Measurements from ENCODE around the gene COA7.
"Not testable (repeated sequence)": the region's sequence is repeated elsewhere in the genome, so short reads cannot be mapped to it uniquely, and the experiment has no call there.

Gene COA7

GRCh38 chr1:52706941-52707926 is 9.1 kb upstream of the COA7 start:
- in situ Hi-C loops (cut with HindIII; ENCODE audit: low sequenced_read_pairs), result no loop called here

DNA sequence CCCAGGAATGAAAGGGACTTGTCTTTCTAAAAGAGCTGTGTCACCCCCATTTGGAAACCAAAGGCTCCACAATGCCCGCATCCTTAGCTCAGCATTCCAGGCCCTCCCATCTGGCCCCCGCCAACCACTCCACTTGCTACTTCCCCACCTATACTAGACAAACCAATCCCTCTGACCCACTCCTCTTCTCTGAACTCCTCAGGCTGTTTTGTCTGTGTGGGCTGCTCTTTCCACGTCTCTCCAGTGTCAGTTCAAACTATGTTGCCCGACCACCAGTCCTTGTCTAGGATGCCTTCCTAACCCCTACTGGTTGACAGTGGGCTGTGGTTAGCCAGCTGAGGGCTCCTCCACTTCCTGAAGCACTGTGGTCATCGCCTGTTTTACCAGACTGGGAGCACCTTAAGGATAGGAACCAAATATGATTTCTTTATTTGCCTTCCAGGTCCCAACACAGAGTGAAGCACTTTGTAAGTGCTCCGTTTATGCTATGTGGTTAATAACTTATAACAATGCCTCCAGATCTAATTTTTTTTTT is 8.1 kb upstream of the COA7 start:
- in situ Hi-C loops (cut with HindIII; ENCODE audit: low sequenced_read_pairs), result no loop called here

GRCh38 chr1:52702886-52703787 is 5.0 kb upstream of the COA7 start:
- in situ Hi-C loops (cut with HindIII; ENCODE audit: low sequenced_read_pairs), result no loop called here

DNA sequence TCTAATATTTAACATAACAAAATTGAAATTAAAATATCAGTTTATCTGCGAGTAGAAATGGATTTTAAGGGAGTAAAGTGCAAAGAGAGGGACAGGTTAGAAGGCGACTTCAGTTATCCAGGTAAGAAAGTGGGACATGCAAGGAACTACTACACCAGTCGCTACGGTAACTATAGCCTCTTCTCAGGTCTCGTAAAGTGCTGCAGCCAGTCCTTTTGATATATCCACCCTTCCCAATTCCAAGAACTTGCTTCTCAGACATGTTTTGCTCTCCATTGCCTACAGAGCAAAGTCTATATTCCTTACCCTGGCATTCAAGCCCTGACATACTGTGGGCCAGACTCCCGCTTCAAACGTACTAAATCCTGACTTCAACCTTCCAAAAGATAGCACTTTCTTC is 2.5 kb downstream of the COA7 start:
- in situ Hi-C loops (cut with HindIII; ENCODE audit: low sequenced_read_pairs), result no loop called here

GRCh38 chr1:52693843-52694242 is 4.3 kb downstream of the COA7 start:
- in situ Hi-C loops (cut with HindIII; ENCODE audit: low sequenced_read_pairs), result no loop called here

GRCh38 chr1:52693351-52693750 is 4.8 kb downstream of the COA7 start:
- in situ Hi-C loops (cut with HindIII; ENCODE audit: low sequenced_read_pairs), result not testable (repeated sequence)

- in situ Hi-C loops (cut with HindIII; ENCODE audit: low sequenced_read_pairs), result no loop called here
Measured at GRCh38 chr1:52692697-52693096, 5.5 kb downstream of the COA7 start.

DNA sequence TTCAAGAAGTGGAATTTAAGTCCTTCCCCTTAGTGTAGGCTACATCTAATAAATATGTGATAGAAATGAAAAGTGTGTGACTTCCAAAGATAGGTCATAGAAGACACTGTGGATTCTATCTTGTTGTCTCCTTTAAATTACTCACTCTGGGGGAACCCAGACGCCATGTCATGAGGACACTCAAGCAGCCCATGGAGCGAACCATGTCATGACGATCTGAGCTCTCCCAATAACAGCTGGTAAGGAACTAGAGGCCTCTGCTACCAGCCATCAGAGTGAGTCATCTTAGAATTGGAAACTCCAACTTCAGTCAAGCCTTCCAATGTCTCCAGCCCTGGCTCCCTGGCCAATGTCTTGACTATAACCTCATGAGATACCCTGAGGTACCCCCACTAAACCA is 6.3 kb downstream of the COA7 start:
- in situ Hi-C loops (cut with HindIII; ENCODE audit: low sequenced_read_pairs), result no loop called here

DNA sequence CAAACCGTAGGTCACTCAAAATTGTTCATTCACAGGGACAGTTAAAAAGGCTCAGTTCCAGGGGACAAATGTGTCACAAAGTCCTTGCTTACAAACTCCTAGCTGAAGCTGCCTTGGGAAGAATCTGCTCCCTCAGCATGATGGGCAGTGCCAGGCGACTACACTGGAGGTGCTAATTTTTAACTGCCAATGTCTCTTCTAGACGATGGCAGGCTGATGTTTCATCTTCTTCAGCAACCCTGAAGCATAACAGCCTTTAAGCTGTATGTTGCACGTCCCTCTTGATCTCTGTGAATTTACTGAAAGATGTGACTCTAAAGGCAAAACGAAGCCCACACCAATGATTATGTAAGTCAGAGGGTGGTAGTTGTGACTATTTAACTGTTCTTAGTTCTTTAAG is 11.3 kb downstream of the COA7 start:
- in situ Hi-C loops (cut with HindIII; ENCODE audit: low sequenced_read_pairs), result no loop called here

DNA sequence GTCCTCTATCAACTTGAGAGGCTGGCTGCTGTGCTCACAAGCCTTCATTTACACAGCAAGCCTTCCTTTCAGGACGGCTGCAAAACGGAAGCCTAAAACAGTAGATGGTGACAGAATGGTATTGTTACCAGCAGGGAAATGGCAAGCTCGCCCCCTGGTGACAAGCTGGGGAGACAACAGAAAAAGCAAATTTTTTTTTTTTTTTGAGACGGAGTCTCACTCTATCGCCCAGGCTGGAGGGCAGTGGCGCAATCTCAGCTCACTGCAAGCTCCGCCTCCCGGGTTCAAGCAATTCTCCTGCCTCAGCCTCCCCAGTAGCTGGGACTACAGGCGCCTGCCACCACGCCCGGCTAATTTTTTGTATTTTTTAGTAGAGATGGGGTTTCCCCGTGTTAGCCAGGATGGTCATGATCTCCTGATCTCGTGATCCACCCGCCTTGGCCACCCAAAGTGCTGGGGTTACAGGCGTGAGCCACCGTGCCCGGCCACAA is 11.8 kb downstream of the COA7 start:
- in situ Hi-C loops (cut with HindIII; ENCODE audit: low sequenced_read_pairs), result not testable (repeated sequence)

- in situ Hi-C loops (cut with HindIII; ENCODE audit: low sequenced_read_pairs), result no loop called here
Measured at GRCh38 chr1:52684545-52684944, 13.6 kb downstream of the COA7 start.

DNA sequence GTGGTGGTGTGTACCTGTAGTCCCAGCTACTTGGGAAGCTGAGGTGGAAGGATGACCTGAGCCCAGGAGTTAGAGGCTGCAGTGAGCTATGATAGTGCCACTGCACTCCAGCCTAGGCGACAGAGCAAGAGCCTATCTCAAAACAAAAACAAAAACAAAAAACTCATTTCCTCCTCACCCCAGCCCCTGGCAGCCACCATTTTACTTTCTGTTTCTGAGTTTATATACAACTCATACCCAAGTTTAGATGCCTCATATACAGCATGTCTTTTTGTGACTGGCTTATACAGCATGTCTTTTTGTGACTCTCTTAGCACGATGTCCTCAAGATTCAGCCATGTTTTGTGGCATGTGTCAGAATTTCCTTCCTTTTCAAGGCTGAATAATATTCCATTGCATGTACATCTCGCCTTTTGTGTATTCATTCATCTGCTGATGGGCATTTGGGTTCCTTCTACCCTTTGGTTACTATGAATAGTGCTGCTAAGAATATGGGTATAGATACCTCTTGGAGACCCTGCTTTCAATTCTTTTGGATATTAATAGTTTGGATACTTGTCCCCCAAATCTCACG is 14.7 kb downstream of the COA7 start:
- in situ Hi-C loops (cut with HindIII; ENCODE audit: low sequenced_read_pairs), result no loop called here

DNA sequence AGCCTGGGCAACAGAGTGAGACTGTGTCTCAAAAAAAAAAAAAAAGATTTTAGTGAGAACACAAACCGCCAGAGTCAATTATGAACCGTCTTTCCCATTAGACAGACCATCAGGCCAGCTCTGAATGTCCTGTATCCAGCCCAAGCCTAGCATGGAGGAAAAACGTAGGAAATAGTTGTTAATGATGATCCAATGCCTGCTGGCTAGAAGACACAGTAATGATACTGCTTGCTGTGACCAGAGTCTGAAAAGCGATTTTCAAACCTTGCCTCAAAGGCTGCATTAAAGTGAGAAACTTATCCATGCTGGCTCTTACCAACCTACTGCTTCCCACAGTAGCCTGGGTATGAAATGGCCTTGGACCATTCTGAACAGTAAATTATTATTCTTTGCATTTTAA is 17.0 kb downstream of the COA7 start:
- in situ Hi-C loops (cut with HindIII; ENCODE audit: low sequenced_read_pairs), result no loop called here

DNA sequence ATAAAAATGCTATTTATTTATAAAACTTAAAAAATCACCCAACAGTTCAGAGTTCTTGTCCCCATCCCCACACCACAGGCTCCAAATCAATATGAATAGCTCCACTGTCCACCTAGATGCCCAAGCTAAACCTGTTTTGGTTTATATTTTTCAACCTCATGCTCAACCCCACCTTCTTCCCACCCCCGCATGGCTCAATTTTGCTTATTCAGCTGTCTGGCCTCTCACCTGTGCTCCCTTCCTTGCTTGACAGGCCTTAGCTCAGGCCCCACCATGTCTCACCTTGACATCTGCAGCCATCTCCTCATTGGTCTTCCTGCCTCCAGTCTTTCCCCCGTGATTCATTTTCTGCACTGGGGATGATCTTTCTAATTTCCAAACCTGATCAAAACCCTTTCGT is 17.8 kb downstream of the COA7 start:
- in situ Hi-C loops (cut with HindIII; ENCODE audit: low sequenced_read_pairs), result no loop called here

DNA sequence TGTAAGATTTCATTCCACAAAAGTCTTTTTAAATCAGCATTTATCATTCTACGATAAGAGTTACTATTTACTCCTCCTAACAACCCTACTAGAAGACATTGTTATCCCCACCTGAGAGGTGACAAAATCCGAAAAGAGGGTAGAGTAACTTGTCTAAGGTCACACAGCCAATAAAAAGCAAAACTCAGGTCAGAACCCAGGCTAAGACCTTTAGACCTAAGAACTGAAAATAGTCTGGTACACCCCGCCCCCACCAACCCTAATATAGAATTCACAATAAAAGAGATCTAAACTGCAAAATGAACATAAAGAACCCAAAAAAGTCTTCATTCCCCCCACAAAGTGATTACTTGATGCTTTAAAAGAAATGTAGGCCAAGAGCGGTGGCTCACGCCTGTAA is 18.6 kb downstream of the COA7 start:
- in situ Hi-C loops (cut with HindIII; ENCODE audit: low sequenced_read_pairs), result loop anchor here (5.0 kb wide), 1 partner anchor 107 kb away; no protein-coding TSS in a partner anchor

- in situ Hi-C loops (cut with HindIII; ENCODE audit: low sequenced_read_pairs), result loop anchor here (5.0 kb wide), 1 partner anchor 107 kb away; no protein-coding TSS in a partner anchor
Measured at GRCh38 chr1:52679048-52679447, 19.1 kb downstream of the COA7 start.

DNA sequence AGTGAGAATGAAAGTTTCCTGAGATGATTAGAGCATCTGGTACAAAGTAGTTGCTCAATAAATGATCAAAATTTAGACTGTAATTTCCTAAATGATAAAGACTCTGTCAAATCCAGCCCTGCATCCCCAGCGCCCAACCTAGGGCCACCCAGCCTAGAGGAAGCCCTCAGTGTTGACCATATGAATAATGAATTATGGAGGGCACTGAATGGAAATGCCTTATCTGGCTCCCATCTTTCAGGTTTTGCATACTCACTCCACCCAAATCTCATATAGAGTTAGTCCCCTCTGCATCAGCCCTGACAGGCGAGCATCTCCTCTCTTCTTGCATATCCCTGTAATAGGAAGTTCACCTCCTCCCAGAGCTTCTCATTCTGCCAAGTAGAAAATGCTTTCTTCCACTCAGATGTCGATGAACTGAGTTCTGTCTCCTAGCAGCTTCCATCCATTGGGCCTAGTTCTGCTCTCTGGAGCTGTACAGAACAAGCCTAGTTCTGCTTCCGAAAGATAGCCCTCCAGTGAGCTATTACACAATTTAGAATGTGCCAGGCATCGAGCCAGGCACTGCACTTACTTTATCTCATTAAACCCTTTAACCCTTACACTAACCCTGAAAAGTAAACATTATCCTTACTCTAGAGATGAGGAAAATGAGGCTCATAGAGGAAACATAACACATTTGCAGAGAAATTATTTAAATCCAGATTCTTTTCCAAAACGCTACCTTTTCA is 20.9 kb downstream of the COA7 start:
- in situ Hi-C loops (cut with HindIII; ENCODE audit: low sequenced_read_pairs), result loop anchor here (5.0 kb wide), 1 partner anchor 105 kb away; no protein-coding TSS in a partner anchor

DNA sequence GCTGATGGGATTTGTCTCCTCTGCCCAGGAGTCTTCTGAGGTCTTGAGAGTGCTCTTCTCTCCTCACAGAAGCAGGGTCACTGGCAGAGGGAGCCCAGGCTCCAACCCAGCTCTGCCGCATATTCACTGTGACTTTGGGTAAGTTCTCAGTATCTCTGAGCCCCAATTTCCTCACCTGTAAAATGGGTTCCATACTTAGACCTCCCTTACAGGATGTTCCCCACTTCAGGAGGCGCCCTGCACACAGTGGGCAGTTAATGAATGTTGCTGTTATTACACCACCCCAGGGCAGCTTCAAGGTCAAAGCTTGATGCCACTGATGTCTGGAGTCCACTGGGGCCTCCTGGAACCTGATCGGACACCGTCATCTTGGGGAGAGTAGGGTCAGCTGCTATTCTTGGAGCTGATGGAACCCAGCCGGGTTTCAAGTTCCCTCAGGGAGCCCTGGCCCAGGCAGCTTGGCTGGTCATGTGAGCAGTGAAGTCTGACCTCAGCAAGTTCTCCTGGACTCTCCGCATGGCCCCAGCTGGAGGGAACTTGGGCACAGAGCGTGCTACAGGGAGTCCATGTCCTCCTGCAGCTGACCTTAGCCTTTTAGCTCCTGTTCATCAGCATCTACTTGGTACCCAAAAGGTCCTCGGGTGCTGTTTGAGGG is 21.8 kb downstream of the COA7 start:
- in situ Hi-C loops (cut with HindIII; ENCODE audit: low sequenced_read_pairs), result loop anchor here (5.0 kb wide), 1 partner anchor 104 kb away; no protein-coding TSS in a partner anchor

Data from endothelial cell of hepatic sinusoid (primary cell).